ENCODE measurements around the gene MRPL44.
"Not testable (repeated sequence)": the region's sequence is repeated elsewhere in the genome, so short reads cannot be mapped to it uniquely, and the experiment has no call there.

MRPL44 gene

DNA sequence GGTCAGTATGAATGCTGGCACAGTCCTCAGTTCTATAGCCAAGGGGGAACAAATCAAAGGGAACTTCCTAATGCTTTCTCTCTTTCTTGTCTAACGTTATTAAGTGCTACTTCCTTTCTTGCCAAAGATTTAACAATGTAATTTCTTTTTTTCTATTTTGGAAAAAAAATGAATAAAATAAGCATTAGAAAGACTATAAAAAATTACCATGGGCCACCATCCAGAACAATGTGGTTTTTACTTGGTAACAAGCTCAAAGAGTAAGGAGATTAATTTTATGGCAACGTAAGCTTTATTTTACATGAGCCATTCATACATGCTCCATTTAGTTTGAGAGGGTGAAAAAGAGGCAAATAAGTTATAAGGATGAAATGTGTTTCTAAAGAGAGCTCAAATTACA, 41.7 kb downstream of the MRPL44 start:
- no peak overlapping the region for H3K4me2 ChIP-seq (ENCODE audit: low read length)
- TF ChIP-seq, protein P1, sequence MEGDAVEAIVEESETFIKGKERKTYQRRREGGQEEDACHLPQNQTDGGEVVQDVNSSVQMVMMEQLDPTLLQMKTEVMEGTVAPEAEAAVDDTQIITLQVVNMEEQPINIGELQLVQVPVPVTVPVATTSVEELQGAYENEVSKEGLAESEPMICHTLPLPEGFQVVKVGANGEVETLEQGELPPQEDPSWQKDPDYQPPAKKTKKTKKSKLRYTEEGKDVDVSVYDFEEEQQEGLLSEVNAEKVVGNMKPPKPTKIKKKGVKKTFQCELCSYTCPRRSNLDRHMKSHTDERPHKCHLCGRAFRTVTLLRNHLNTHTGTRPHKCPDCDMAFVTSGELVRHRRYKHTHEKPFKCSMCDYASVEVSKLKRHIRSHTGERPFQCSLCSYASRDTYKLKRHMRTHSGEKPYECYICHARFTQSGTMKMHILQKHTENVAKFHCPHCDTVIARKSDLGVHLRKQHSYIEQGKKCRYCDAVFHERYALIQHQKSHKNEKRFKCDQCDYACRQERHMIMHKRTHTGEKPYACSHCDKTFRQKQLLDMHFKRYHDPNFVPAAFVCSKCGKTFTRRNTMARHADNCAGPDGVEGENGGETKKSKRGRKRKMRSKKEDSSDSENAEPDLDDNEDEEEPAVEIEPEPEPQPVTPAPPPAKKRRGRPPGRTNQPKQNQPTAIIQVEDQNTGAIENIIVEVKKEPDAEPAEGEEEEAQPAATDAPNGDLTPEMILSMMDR (IDR thresholded peaks at IDR 0.05; ENCODE audit: low read length), result no peak
- TF ChIP-seq EZH2 (IDR thresholded peaks at IDR 0.05; ENCODE audit: borderline replicate concordance, low read length), result no peak

DNA sequence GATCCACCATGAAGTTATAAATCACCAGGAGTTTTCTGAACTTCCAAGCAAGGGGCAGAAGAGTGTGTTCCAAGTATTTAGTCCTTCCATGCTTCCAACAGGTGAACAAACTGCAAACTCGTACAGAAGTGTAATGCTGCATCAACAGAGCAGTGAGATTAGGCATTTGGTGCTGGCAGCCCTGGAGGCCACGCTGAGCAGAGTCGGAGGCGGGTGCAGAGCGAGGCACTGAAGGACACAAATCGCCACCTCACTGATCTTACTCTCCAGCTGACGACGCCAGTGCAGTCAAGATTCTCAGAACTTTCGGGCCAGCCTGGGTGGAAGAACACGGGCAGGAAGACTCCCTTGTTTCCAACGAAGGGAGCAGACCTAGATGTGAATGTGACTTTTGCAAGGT, 42.6 kb downstream of the MRPL44 start:
- Histone ChIP-seq H3K79me2 (ENCODE audit: insufficient read depth, low read length) (no peaks in the 10 kb centered on the region), H3K27ac (ENCODE audit: low read depth, low read length, poor library complexity, severe bottlenecking) (no peak overlapping the region), H2AFZ (ENCODE audit: low read length) (no peak overlapping the region), H3K4me1 (ENCODE audit: insufficient read depth, low read length, severe bottlenecking) (no peaks in the 10 kb centered on the region), H3K9me2 (ENCODE audit: low read depth, low read length) (no peaks in the 10 kb centered on the region), H3K4me2 (ENCODE audit: low read length) (no peak overlapping the region), H3K9me3 (ENCODE audit: low read length) (no peaks in the 10 kb centered on the region), H3K4me3 (ENCODE audit: low read depth, low read length, poor library complexity, severe bottlenecking) (no peak overlapping the region), H3K36me3 (ENCODE audit: insufficient read depth, low read length) (no peaks in the 10 kb centered on the region), H4K20me1 (ENCODE audit: insufficient read depth, low read length) (no peaks in the 10 kb centered on the region), H3K27me3 (ENCODE audit: insufficient read depth, low read length) (no peaks in the 10 kb centered on the region), H3F3A (ENCODE audit: insufficient read depth, low read length) (no peaks in the 10 kb centered on the region), H3K9ac (ENCODE audit: low read length) (no peak overlapping the region)
- TF ChIP-seq, protein P1 (IDR thresholded peaks at IDR 0.05; ENCODE audit: low read length), result no peak
- TF ChIP-seq EZH2 (IDR thresholded peaks at IDR 0.05; ENCODE audit: borderline replicate concordance, low read length), result no peak

More for the DNA sequence above, 41.7 kb downstream of the MRPL44 start:
- Histone ChIP-seq H2AFZ (ENCODE audit: low read length) (no peak overlapping the region), H3K4me3 (ENCODE audit: low read depth, low read length, poor library complexity, severe bottlenecking) (no peak overlapping the region), H3F3A (ENCODE audit: insufficient read depth, low read length) (no peaks in the 10 kb centered on the region), H3K27ac (ENCODE audit: low read depth, low read length, poor library complexity, severe bottlenecking) (no peak overlapping the region), H3K36me3 (ENCODE audit: insufficient read depth, low read length) (no peaks in the 10 kb centered on the region), H3K9me2 (ENCODE audit: low read depth, low read length) (no peaks in the 10 kb centered on the region), H3K79me2 (ENCODE audit: insufficient read depth, low read length) (no peaks in the 10 kb centered on the region), H3K9me3 (ENCODE audit: low read length) (no peaks in the 10 kb centered on the region), H3K27me3 (ENCODE audit: insufficient read depth, low read length) (no peaks in the 10 kb centered on the region), H3K9ac (ENCODE audit: low read length) (no peak overlapping the region), H3K4me1 (ENCODE audit: insufficient read depth, low read length, severe bottlenecking) (no peaks in the 10 kb centered on the region), H4K20me1 (ENCODE audit: insufficient read depth, low read length) (no peaks in the 10 kb centered on the region)

DNA sequence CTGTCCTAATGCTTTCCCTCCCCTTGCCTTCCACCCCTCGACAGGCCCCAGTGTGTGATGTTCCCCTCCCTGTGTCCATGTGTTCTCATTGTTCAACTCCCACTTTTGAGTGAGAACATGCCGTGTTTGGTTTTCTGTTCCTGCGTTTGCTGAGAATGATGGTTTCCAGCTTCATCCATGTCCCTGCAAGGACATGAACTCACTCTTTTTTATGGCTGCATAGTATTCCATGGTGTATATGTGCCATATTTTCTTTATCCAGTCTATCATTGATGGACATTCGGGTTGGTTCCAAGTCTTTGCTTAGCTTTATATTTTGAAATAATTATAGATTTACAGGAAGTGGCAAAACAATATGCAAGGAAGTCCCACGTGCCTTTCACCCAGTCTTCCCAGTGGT, 43.4 kb downstream of the MRPL44 start:
- H4K20me1 ChIP-seq (ENCODE audit: insufficient read depth, low read length); H3K4me1 ChIP-seq (ENCODE audit: insufficient read depth, low read length, severe bottlenecking); H3K36me3 ChIP-seq (ENCODE audit: insufficient read depth, low read length); H2AFZ ChIP-seq (ENCODE audit: low read length); H3K4me3 ChIP-seq (ENCODE audit: low read depth, low read length, poor library complexity, severe bottlenecking); H3F3A ChIP-seq (ENCODE audit: insufficient read depth, low read length); H3K27ac ChIP-seq (ENCODE audit: low read depth, low read length, poor library complexity, severe bottlenecking); H3K79me2 ChIP-seq (ENCODE audit: insufficient read depth, low read length); H3K9ac ChIP-seq (ENCODE audit: low read length); H3K9me3 ChIP-seq (ENCODE audit: low read length); H3K9me2 ChIP-seq (ENCODE audit: low read depth, low read length); H3K27me3 ChIP-seq (ENCODE audit: insufficient read depth, low read length); H3K4me2 ChIP-seq (ENCODE audit: low read length): not testable (repeated sequence)

DNA sequence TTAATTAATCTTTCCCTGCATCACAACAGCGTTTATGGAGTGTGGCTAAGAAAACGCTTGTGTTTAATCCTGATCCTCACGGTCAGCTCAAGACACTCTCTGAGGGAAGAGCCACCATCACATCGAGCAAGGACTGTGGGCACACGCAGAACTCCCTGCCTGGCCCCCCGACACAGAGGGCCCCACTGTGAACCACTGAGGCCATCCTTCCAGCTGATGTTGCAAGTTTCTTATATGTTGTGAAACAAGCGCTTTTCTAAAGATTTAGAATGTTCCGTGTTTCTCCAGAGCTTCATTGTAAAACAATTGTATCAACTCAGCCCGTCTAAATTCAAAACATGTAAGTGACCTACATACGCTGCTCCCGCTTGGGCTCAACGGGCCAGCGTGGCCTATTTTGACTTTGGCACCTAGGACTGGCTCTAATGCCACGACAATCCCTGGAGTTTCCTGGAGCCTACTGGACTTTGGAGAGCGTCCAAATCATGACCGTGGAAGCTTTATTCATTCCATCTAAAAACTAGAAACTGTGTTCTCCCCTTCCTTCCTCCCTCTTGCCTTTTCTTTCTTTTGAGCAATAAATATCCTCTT, 46.9 kb downstream of the MRPL44 start:
- no peaks in the 10 kb centered on the region for H3F3A ChIP-seq (ENCODE audit: insufficient read depth, low read length)
- no peaks in the 10 kb centered on the region for H3K9me3 ChIP-seq (ENCODE audit: low read length)
- H3K4me1 ChIP-seq (ENCODE audit: insufficient read depth, low read length, severe bottlenecking), result no peaks in the 10 kb centered on the region
- H2AFZ ChIP-seq (ENCODE audit: low read length), result no peak overlapping the region
- H3K79me2 ChIP-seq (ENCODE audit: insufficient read depth, low read length), result no peaks in the 10 kb centered on the region
- no peaks in the 10 kb centered on the region for H3K9me2 ChIP-seq (ENCODE audit: low read depth, low read length)
- no peaks in the 10 kb centered on the region for H3K36me3 ChIP-seq (ENCODE audit: insufficient read depth, low read length)
- no peak overlapping the region for H3K4me3 ChIP-seq (ENCODE audit: low read depth, low read length, poor library complexity, severe bottlenecking)
- no peak overlapping the region for H3K9ac ChIP-seq (ENCODE audit: low read length)
- no peaks in the 10 kb centered on the region for H3K27me3 ChIP-seq (ENCODE audit: insufficient read depth, low read length)
- H3K4me2 ChIP-seq (ENCODE audit: low read length), result no peak overlapping the region
- no peaks in the 10 kb centered on the region for H4K20me1 ChIP-seq (ENCODE audit: insufficient read depth, low read length)
- no peak overlapping the region for H3K27ac ChIP-seq (ENCODE audit: low read depth, low read length, poor library complexity, severe bottlenecking)
- no peak for TF ChIP-seq EZH2 (IDR thresholded peaks at IDR 0.05; ENCODE audit: borderline replicate concordance, low read length)
- TF ChIP-seq, protein P1 (IDR thresholded peaks at IDR 0.05; ENCODE audit: low read length), result no peak

All from OCI-LY1 (cell line).